HL-60/S4 treated with phorbol 12-myristate 13-acetate at 8.2 ng/mL for 4 days and 3 days (cell line): ENCODE measurements around the gene PTPRG.

ENCODE experiments used
- in situ Hi-C: fragments of 300-500 bp; cut with MboI; formaldehyde crosslinking; loops from 2 replicates; pipeline ENCODE4 v1.15.0; 2022; ENCODE audit warnings: low sequenced_read_pairs

Gene PTPRG

GRCh38 chr3:61616586-61616985 is 55.2 kb downstream of the PTPRG start:
- in situ Hi-C loops: no loop called here

GRCh38 chr3:61617041-61617440 is 55.7 kb downstream of the PTPRG start:
- in situ Hi-C loops: no loop called here

GRCh38 chr3:61617651-61618050 is 56.3 kb downstream of the PTPRG start:
- in situ Hi-C loops: no loop called here

- in situ Hi-C loops: no loop called here
These were observed 56.9 kb downstream of the PTPRG start for GRCh38 chr3:61618231-61618630.

GRCh38 chr3:61618871-61619270 is 57.5 kb downstream of the PTPRG start:
- in situ Hi-C loops: no loop called here

GRCh38 chr3:61620073-61620472 is 58.7 kb downstream of the PTPRG start:
- in situ Hi-C loops: no loop called here

- in situ Hi-C loops: no loop called here
These were observed 62.9 kb downstream of the PTPRG start for GRCh38 chr3:61624300-61624699.

GRCh38 chr3:61625429-61625828 is 64.1 kb downstream of the PTPRG start:
- in situ Hi-C loops: no loop called here

- in situ Hi-C loops: no loop called here
These were observed 65.1 kb downstream of the PTPRG start for GRCh38 chr3:61626484-61626883.

GRCh38 chr3:61627768-61628185 is 66.4 kb downstream of the PTPRG start:
- in situ Hi-C loops: no loop called here

- in situ Hi-C loops: no loop called here
These were observed 67.3 kb downstream of the PTPRG start for GRCh38 chr3:61628636-61629035.

GRCh38 chr3:61629442-61629841 is 68.1 kb downstream of the PTPRG start:
- in situ Hi-C loops: no loop called here

GRCh38 chr3:61631108-61631769 is 69.9 kb downstream of the PTPRG start:
- in situ Hi-C loops: no loop called here

- in situ Hi-C loops: no loop called here
These were observed 71.3 kb downstream of the PTPRG start for GRCh38 chr3:61632568-61633175.

- in situ Hi-C loops: no loop called here
These were observed 73.3 kb downstream of the PTPRG start for GRCh38 chr3:61634678-61635077.

- in situ Hi-C loops: no loop called here
These were observed 76.0 kb downstream of the PTPRG start for GRCh38 chr3:61637088-61638051.

- in situ Hi-C loops: no loop called here
These were observed 77.4 kb downstream of the PTPRG start for GRCh38 chr3:61638741-61639140.

GRCh38 chr3:61639991-61640390 is 78.6 kb downstream of the PTPRG start:
- in situ Hi-C loops: no loop called here

GRCh38 chr3:61645148-61645547 is 83.8 kb downstream of the PTPRG start:
- in situ Hi-C loops: no loop called here

- in situ Hi-C loops: no loop called here
These were observed 85.0 kb downstream of the PTPRG start for GRCh38 chr3:61646360-61646759.

- in situ Hi-C loops: no loop called here
These were observed 85.6 kb downstream of the PTPRG start for GRCh38 chr3:61646851-61647525.
